Measurements from ENCODE around the gene LSM14A. TPM values are rescaled to one million over a fixed set of nuclear protein-coding genes. Genes with fewer than 3 reads are reported as not detected.
A peak's percentile ranks its signal among the peaks of the same experiment; 100 is the strongest.

The LSM14A gene
- total and polyA plus RNA-seq, 9 of the 15 experiments (the other 6 are each of a cell fraction or from before 2014, with no cell fraction given): 19.5 to 150 (median 95.1) TPM

DNA sequence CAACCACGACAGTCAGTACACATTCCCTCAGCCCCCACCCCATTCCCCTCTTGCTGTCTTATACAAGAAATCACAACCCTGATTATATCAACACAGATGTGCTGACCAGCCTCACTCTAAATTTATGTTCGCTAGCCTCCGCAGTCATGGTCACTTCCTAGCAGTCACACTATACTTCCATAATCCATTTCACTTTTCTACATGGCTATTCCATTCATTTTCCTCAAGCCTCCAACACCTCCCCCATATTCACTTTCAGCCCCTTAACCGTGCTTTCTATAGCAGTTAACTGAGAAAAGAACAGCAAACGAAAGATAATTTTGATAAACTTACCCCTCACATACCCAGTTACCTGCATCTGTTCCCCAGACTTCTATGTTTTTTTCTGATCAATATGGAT lies 8.4 kb downstream of the LSM14A start:
- no peaks in the 10 kb centered on the region for H3K27me3 ChIP-seq (ENCODE audit: control insufficient read depth in 2 of 2, insufficient read depth in 2 of 2, low read length in 2 of 2)

More for the DNA sequence above, 8.4 kb downstream of the LSM14A start:
- DNase-seq (ENCODE audit: extremely low read depth in 1 of 4, low spot score in 3 of 4) (no peak), FAIRE-seq (no peak), ATAC-seq (peak; percentile 3; the same call in 1 of the 3 replicates)
- no peak overlapping the region for H2AFZ ChIP-seq (ENCODE audit: low read depth, low read length)
- BruUV-seq (replicated peaks): no TSS peak
- intact Hi-C loops (cut with micrococcal nuclease) (no loop called here), in situ Hi-C loops (cut with MboI) (no loop called here)
- no peak overlapping the region for H3K4me3 ChIP-seq
- H3K36me3 ChIP-seq (ENCODE audit: control insufficient read depth, insufficient read depth, low read length): peaks cover 31% of the 10 kb centered on the region
- H3K27ac ChIP-seq (ENCODE audit: extremely low read depth, low read depth, low read length): peak overlapping the region; percentile 31; the same call in 1 of the 3 replicates
- 46% methylated on average over 5 of the region's 5 CpGs for WGBS (ENCODE audit: insufficient coverage, low coverage, missing lambda C conversion rate)
- ChIA-PET CTCF (ENCODE audit: low intra/inter-chr PET ratio) (no interaction called here), POLR2A (interaction anchor here (1.1 kb wide), 1 partner anchor 9 kb away, joined by 3 read pairs; no protein-coding TSS in a partner anchor)
- H3K9me1 ChIP-seq (ENCODE audit: control insufficient read depth, insufficient read depth, low read length): peaks cover 2% of the 10 kb centered on the region
- H4K20me1 ChIP-seq (replicated peaks; ENCODE audit: control insufficient read depth, insufficient read depth, low read length): peaks cover 36% of the 10 kb centered on the region
- TF ChIP-seq ZNF561 (CRISPR knock-in tag; conservative IDR thresholded peaks at IDR 0.05) (no peak), HES1 (IDR thresholded peaks at IDR 0.05; ENCODE audit: low read depth) (no peak), NR2C1 (IDR thresholded peaks at IDR 0.05) (no peak), NR2C1 (tag; IDR thresholded peaks at IDR 0.05) (no peak), SMARCC2 (IDR thresholded peaks at IDR 0.05; ENCODE audit: low read depth) (no peak), BCL6 (CRISPR knock-in tag; IDR thresholded peaks at IDR 0.05) (no peak), CHD2 (IDR thresholded peaks at IDR 0.05; ENCODE audit: low read depth, low read length) (no peak), ZBED1 (IDR thresholded peaks at IDR 0.05) (no peak), TEAD4 (IDR thresholded peaks at IDR 0.05; ENCODE audit: low read length) (no peak), TEAD4 (CRISPR knock-in tag; IDR thresholded peaks at IDR 0.05; ENCODE audit: borderline replicate concordance) (no peak), CBX1 (IDR thresholded peaks at IDR 0.05; ENCODE audit: low read depth) (no peak), ZKSCAN1 (IDR thresholded peaks at IDR 0.05; ENCODE audit: low read depth, low read length) (no peak), KLF13 (tag; IDR thresholded peaks at IDR 0.05; ENCODE audit: borderline replicate concordance, low read depth) (no peak)
- TF ChIP-seq, protein P1, sequence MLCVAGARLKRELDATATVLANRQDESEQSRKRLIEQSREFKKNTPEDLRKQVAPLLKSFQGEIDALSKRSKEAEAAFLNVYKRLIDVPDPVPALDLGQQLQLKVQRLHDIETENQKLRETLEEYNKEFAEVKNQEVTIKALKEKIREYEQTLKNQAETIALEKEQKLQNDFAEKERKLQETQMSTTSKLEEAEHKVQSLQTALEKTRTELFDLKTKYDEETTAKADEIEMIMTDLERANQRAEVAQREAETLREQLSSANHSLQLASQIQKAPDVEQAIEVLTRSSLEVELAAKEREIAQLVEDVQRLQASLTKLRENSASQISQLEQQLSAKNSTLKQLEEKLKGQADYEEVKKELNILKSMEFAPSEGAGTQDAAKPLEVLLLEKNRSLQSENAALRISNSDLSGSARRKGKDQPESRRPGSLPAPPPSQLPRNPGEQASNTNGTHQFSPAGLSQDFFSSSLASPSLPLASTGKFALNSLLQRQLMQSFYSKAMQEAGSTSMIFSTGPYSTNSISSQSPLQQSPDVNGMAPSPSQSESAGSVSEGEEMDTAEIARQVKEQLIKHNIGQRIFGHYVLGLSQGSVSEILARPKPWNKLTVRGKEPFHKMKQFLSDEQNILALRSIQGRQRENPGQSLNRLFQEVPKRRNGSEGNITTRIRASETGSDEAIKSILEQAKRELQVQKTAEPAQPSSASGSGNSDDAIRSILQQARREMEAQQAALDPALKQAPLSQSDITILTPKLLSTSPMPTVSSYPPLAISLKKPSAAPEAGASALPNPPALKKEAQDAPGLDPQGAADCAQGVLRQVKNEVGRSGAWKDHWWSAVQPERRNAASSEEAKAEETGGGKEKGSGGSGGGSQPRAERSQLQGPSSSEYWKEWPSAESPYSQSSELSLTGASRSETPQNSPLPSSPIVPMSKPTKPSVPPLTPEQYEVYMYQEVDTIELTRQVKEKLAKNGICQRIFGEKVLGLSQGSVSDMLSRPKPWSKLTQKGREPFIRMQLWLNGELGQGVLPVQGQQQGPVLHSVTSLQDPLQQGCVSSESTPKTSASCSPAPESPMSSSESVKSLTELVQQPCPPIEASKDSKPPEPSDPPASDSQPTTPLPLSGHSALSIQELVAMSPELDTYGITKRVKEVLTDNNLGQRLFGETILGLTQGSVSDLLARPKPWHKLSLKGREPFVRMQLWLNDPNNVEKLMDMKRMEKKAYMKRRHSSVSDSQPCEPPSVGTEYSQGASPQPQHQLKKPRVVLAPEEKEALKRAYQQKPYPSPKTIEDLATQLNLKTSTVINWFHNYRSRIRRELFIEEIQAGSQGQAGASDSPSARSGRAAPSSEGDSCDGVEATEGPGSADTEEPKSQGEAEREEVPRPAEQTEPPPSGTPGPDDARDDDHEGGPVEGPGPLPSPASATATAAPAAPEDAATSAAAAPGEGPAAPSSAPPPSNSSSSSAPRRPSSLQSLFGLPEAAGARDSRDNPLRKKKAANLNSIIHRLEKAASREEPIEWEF (CRISPR knock-in tag; IDR thresholded peaks at IDR 0.05): no peak
- H3K9me3 ChIP-seq (replicated peaks; ENCODE audit: control insufficient read depth, insufficient read depth, low read depth, low read length): no peaks in the 10 kb centered on the region
- peaks cover 99% of the 10 kb centered on the region for H3K79me2 ChIP-seq (ENCODE audit: control insufficient read depth, insufficient read depth, low read length)
- H3K4me1 ChIP-seq (replicated peaks in 1 of 2; ENCODE audit: control insufficient read depth in 2 of 2, insufficient read depth in 2 of 2, low read length in 2 of 2): peaks cover 10 to 32% of the 10 kb centered on the region in 2 experiments
- H3K4me2 ChIP-seq (ENCODE audit: insufficient read depth, low read length): no peak overlapping the region
- no peak overlapping the region for H3K9ac ChIP-seq (ENCODE audit: insufficient read depth in 1 of 2, low read depth in 2 of 2, low read length in 2 of 2)

Measured in K562 (cell line).